DND-41 (cell line): ENCODE data around the gene EVA1C.

Experiments
- ATAC-seq: fragments of 200-7000 bp; cut with Tn5 transposase; 3 replicates; pipeline ENCODE4 v1.9.1; 2021; ENCODE audit warnings: low read depth; ENCODE audit not compliant: insufficient read depth
- DNase-seq: peaks from one replicate; pipeline ENCODE4 v3.0.0-alpha.2; 2020
- H2AFZ ChIP-seq: 2 replicates; pipeline ENCODE4 v1.6.0; 2012; ENCODE audit warnings: low read depth, low read length
- H3K27ac ChIP-seq: 2 replicates; pipeline ENCODE4 v1.5.1; 2012; ENCODE audit warnings: low read length, inconsistent platforms
- H3K27me3 ChIP-seq: fragments of 200-600 bp; sonication (generic); 2 replicates; pipeline ENCODE4 v1.6.0; 2012; ENCODE audit warnings: low read length, mild to moderate bottlenecking, inconsistent platforms; ENCODE audit not compliant: insufficient read depth, poor library complexity
- H3K36me3 ChIP-seq: 2 replicates; pipeline ENCODE4 v1.5.1; 2012; ENCODE audit warnings: low read length, inconsistent platforms; ENCODE audit not compliant: insufficient read depth
- H3K4me1 ChIP-seq: 2 replicates; pipeline ENCODE4 v1.5.1; 2012; ENCODE audit warnings: mild to moderate bottlenecking, low read length; ENCODE audit not compliant: insufficient read depth
- H3K4me2 ChIP-seq: 2 replicates; pipeline ENCODE4 v1.6.0; 2012; ENCODE audit warnings: mild to moderate bottlenecking, moderate library complexity, low read length, inconsistent platforms; ENCODE audit not compliant: insufficient read depth
- H3K4me3 ChIP-seq, 2 experiments: fragments of 200-600 bp in 1 of 2; shearing (Covaris generic) in 1 of 2; 2 replicates each; pipeline ENCODE4 v1.5.1; 2012 to 2016; ENCODE audit warnings: inconsistent platforms in 2 of 2, low read length in 2 of 2, mild to moderate bottlenecking in 2 of 2, low read depth in 1 of 2, moderate library complexity in 1 of 2
- H3K79me2 ChIP-seq: 2 replicates; pipeline ENCODE4 v1.6.0; 2012; ENCODE audit warnings: low read length, inconsistent platforms; ENCODE audit not compliant: insufficient read depth
- H3K9ac ChIP-seq: 2 replicates; pipeline ENCODE4 v1.6.0; 2012; ENCODE audit warnings: low read depth, mild to moderate bottlenecking, inconsistent platforms, low read length, moderate library complexity
- H3K9me3 ChIP-seq: 2 replicates; pipeline ENCODE4 v1.5.1; 2012; ENCODE audit warnings: low read length, moderate library complexity, mild to moderate bottlenecking, inconsistent platforms; ENCODE audit not compliant: insufficient read depth, severe bottlenecking
- H4K20me1 ChIP-seq: 2 replicates; pipeline ENCODE4 v1.6.0; 2012; ENCODE audit warnings: low read length; ENCODE audit not compliant: insufficient read depth
- CTCF ChIP-seq: IDR thresholded peaks from 2 replicates; pipeline ENCODE4 v1.5.1; 2012; ENCODE audit warnings: borderline replicate concordance, low read length, moderate library complexity, mild to moderate bottlenecking; ENCODE audit not compliant: poor library complexity, severe bottlenecking; ENCODE audit errors: extremely low read depth
- EZH2 ChIP-seq: IDR thresholded peaks from 3 replicates; pipeline ENCODE4 v1.6.1; 2012; ENCODE audit warnings: borderline replicate concordance, low read depth, mild to moderate bottlenecking, moderate library complexity, low read length, inconsistent platforms; ENCODE audit not compliant: severe bottlenecking

Gene EVA1C

DNA sequence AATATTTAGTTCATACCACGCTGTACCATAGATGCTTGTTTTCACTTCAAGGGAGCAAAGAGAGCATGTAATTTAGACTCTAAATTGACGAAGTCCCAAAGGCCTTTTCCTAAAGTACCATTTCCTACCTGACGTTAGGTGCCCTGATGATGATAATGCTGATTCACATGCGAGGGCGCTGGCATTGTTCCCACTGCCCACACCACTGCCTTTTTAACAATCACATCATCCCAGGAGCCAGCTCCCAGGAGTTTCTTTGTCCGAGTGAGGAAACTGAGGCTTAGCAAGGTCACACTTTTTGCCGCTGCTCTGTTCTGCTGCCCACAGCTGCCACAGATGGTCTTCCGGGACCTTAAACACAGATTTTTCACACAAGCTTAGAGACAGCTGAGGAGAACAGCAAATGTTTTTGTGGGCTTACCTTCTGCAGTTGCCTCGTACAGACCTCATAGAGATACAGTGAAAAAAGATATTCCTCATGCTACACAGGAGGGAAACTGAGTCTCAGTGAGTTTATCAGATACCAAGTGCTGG lies 69.4 kb downstream of the EVA1C start:
- Histone ChIP-seq H3K79me2 (no peaks in the 10 kb centered on the region), H3K9ac (no peak overlapping the region), H3K27ac (no peak overlapping the region), H3K27me3 (no peaks in the 10 kb centered on the region), H3K36me3 (no peaks in the 10 kb centered on the region), H3K9me3 (no peaks in the 10 kb centered on the region), H3K4me2 (no peak overlapping the region), H2AFZ (no peak overlapping the region), H3K4me1 (no peaks in the 10 kb centered on the region), H3K4me3 (no peak overlapping the region), H4K20me1 (no peaks in the 10 kb centered on the region)
- DNase-seq (no peak), ATAC-seq (no peak)
- TF ChIP-seq CTCF (no peak), EZH2 (no peak)

DNA sequence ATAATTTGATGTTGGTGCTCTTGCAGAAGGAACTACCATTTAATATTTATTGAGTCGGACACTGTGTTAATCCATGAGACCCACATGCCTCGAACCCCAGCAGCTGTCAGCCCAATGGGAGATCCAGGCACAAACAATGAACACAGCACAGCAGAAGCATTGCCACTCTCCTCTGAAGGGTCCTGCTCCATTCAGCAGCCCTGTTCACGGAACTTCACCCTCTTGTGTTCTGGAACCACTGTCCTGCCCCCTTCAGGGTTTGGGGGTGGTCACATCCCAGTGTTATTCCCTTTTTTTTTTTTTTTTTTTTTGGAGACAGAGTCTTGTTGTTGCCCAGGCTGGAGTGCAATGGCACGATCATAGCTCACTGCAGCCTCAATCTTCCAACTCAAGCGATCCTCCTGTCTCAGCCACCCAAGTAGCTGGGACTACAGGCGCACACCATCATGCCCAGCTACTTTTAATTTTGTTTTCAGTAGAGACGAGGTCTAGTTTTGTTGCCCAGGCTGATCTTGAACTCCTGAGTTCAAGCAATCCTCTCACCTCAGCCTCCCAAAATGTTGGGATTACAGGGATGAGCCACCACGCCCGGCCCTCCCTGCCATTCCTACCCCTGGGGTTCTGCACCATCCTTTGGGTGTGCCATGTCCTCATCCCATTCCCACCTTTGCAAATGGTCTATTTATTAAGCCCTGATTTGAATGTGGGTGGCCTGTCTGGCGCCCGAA lies 70.2 kb downstream of the EVA1C start:
- ATAC-seq (no peak), DNase-seq (no peak)
- no peaks in the 10 kb centered on the region for H3K9me3 ChIP-seq
- no peak overlapping the region for H3K27ac ChIP-seq
- no peak overlapping the region for H3K9ac ChIP-seq
- H3K79me2 ChIP-seq = no peaks in the 10 kb centered on the region
- TF ChIP-seq EZH2 (no peak), CTCF (no peak)
- H3K27me3 ChIP-seq = no peaks in the 10 kb centered on the region
- no peak overlapping the region for H3K4me2 ChIP-seq
- no peak overlapping the region for H3K4me3 ChIP-seq
- no peaks in the 10 kb centered on the region for H4K20me1 ChIP-seq
- H3K4me1 ChIP-seq = no peaks in the 10 kb centered on the region
- no peak overlapping the region for H2AFZ ChIP-seq
- no peaks in the 10 kb centered on the region for H3K36me3 ChIP-seq

GRCh38 chr21:32483293-32483595 lies 70.7 kb downstream of the EVA1C start:
- Histone ChIP-seq H3K4me3 (no peak overlapping the region), H3K36me3 (no peaks in the 10 kb centered on the region), H3K9me3 (no peaks in the 10 kb centered on the region), H3K27me3 (no peaks in the 10 kb centered on the region), H2AFZ (no peak overlapping the region), H3K4me2 (no peak overlapping the region), H3K27ac (no peak overlapping the region), H3K4me1 (no peaks in the 10 kb centered on the region), H3K79me2 (no peaks in the 10 kb centered on the region), H4K20me1 (no peaks in the 10 kb centered on the region), H3K9ac (no peak overlapping the region)
- DNase-seq (no peak), ATAC-seq (no peak)
- TF ChIP-seq CTCF (no peak), EZH2 (no peak)
